WTC11 (cell line): ENCODE measurements around the gene ERC1. TPM values are rescaled to one million over a fixed set of nuclear protein-coding genes. Genes with fewer than 3 reads are reported as not detected.

Source experiments
- ATAC-seq: fragments of 200-7000 bp; cut with Tn5 transposase; 2 replicates; pipeline ENCODE4 v1.10.0; 2021; ENCODE audit warnings: mild to moderate bottlenecking, moderate library complexity
- CTCF ChIA-PET: fragments of 300-600 bp; sonication (Branson Sonifier 250); formaldehyde crosslinking; loops from one replicate; lab custom pipeline; 2021; ENCODE audit warnings: antibody characterized with exemption; lab: Charles Lee
- POLR2A ChIA-PET: fragments of 350-600 bp; sonication (Branson Sonifier 250); formaldehyde crosslinking; loops from one replicate; lab custom pipeline; 2021; ENCODE audit warnings: antibody characterized with exemption; lab: Charles Lee
- DNase-seq: peaks from one replicate; pipeline ENCODE4 v3.0.0; 2021; ENCODE audit warnings: low spot score
- H3K27ac Mint-ChIP-seq: 2 replicates; pipeline ENCODE4 v1.8.0; 2021; ENCODE audit warnings: mixed read lengths
- H3K27me3 Mint-ChIP-seq: 2 replicates; pipeline ENCODE4 v1.8.0; 2021; ENCODE audit warnings: low read depth, mild to moderate bottlenecking, moderate library complexity, mixed read lengths
- H3K36me3 Mint-ChIP-seq: 2 replicates; pipeline ENCODE4 v1.8.0; 2021; ENCODE audit warnings: mixed read lengths
- H3K4me1 Mint-ChIP-seq: 2 replicates; pipeline ENCODE4 v1.8.0; 2022; ENCODE audit warnings: mixed read lengths
- H3K4me3 Mint-ChIP-seq: 2 replicates; pipeline ENCODE4 v1.8.0; 2021; ENCODE audit warnings: mild to moderate bottlenecking, moderate library complexity, mixed read lengths
- H3K9me3 Mint-ChIP-seq: 2 replicates; pipeline ENCODE4 v1.8.0; 2021; ENCODE audit warnings: mixed read lengths
- ATF3 ChIP-seq: sonication (generic); formaldehyde crosslinking; conservative IDR thresholded peaks from 2 replicates; pipeline ENCODE4 v1.8.1; 2022; ENCODE audit warnings: mild to moderate bottlenecking, missing genetic modification reagents
- CTCF ChIP-seq: fragments of 200-600 bp; IDR thresholded peaks from 2 replicates; pipeline ENCODE4 v1.8.0; 2022; ENCODE audit warnings: antibody characterized with exemption
- E2F1 ChIP-seq: sonication (generic); formaldehyde crosslinking; IDR thresholded peaks from 2 replicates; pipeline ENCODE4 v1.8.0; 2022; ENCODE audit warnings: mild to moderate bottlenecking, missing genetic modification reagents
- E2F5 ChIP-seq: sonication (generic); formaldehyde crosslinking; IDR thresholded peaks from 2 replicates; pipeline ENCODE4 v1.8.1; 2022; ENCODE audit warnings: mild to moderate bottlenecking, moderate library complexity, missing genetic modification reagents
- FOXP4 ChIP-seq: sonication (generic); formaldehyde crosslinking; IDR thresholded peaks from 2 replicates; pipeline ENCODE4 v1.8.0; 2022; ENCODE audit warnings: mild to moderate bottlenecking, missing genetic modification reagents
- KAT7 ChIP-seq: sonication (generic); formaldehyde crosslinking; IDR thresholded peaks from 2 replicates; pipeline ENCODE4 v1.8.1; 2023; ENCODE audit warnings: missing genetic modification reagents, mild to moderate bottlenecking, borderline replicate concordance
- MAX ChIP-seq: sonication (generic); formaldehyde crosslinking; IDR thresholded peaks from 2 replicates; pipeline ENCODE4 v1.8.0; 2022; ENCODE audit warnings: mild to moderate bottlenecking, missing genetic modification reagents
- NR1H2 ChIP-seq: sonication (generic); formaldehyde crosslinking; IDR thresholded peaks from 2 replicates; pipeline ENCODE4 v1.9.0; 2021; ENCODE audit warnings: mild to moderate bottlenecking, moderate library complexity, missing genetic modification reagents
- OVOL2 ChIP-seq: fragments of 250-450 bp; sonication (Bioruptor Pico); IDR thresholded peaks from 2 replicates; pipeline ENCODE4 v1.9.0; 2021; ENCODE audit warnings: mild to moderate bottlenecking, borderline replicate concordance
- RELA ChIP-seq: sonication (generic); formaldehyde crosslinking; IDR thresholded peaks from 2 replicates; pipeline ENCODE4 v1.8.1; 2022; ENCODE audit warnings: missing genetic modification reagents, mild to moderate bottlenecking, borderline replicate concordance
- TCF7 ChIP-seq: sonication (generic); formaldehyde crosslinking; IDR thresholded peaks from 2 replicates; pipeline ENCODE4 v1.8.0; 2022; ENCODE audit warnings: mild to moderate bottlenecking, low read depth, missing genetic modification reagents, moderate library complexity
- TEAD1 ChIP-seq: sonication (generic); formaldehyde crosslinking; IDR thresholded peaks from 2 replicates; pipeline ENCODE4 v1.8.0; 2022; ENCODE audit warnings: mild to moderate bottlenecking, missing genetic modification reagents
- TEAD4 ChIP-seq: sonication (generic); formaldehyde crosslinking; IDR thresholded peaks from 2 replicates; pipeline ENCODE4 v1.8.0; 2022; ENCODE audit warnings: mild to moderate bottlenecking, missing genetic modification reagents
- ZBTB43 ChIP-seq: sonication (generic); formaldehyde crosslinking; IDR thresholded peaks from 2 replicates; pipeline ENCODE4 v1.8.1; 2023; ENCODE audit warnings: mild to moderate bottlenecking, missing genetic modification reagents
- ZMAT4 ChIP-seq: fragments of 250-450 bp; sonication (Bioruptor Pico); IDR thresholded peaks from 2 replicates; pipeline ENCODE4 v1.9.0; 2021; ENCODE audit warnings: mild to moderate bottlenecking
- ZNF263 ChIP-seq: sonication (generic); formaldehyde crosslinking; IDR thresholded peaks from 2 replicates; pipeline ENCODE4 v1.8.1; 2022; ENCODE audit warnings: low read depth, mild to moderate bottlenecking, moderate library complexity, missing genetic modification reagents
- ZNF396 ChIP-seq: fragments of 250-450 bp; sonication (Bioruptor Pico); IDR thresholded peaks from 2 replicates; pipeline ENCODE4 v1.8.0; 2021; ENCODE audit warnings: mild to moderate bottlenecking, moderate library complexity, borderline replicate concordance
- ZSCAN18 ChIP-seq: fragments of 250-450 bp; sonication (Bioruptor Pico); IDR thresholded peaks from 2 replicates; pipeline ENCODE4 v2.1.2; 2022; ENCODE audit warnings: mild to moderate bottlenecking, moderate library complexity
- total RNA-seq: library from RNA; stranded (reverse); gene quantifications from 3 replicates; pipeline ENCODE4 v1.2.3, GENCODE V29; 2021

ERC1 gene
- total RNA-seq, 1 experiment from 2014 or later, result 47.5 TPM

GRCh38 chr12:979349-979748 lies 11.7 kb upstream of the ERC1 start:
- Mint-ChIP-seq H3K27ac (no peak overlapping the region), H3K4me1 (no peaks in the 10 kb centered on the region), H3K36me3 (no peaks in the 10 kb centered on the region), H3K27me3 (no peaks in the 10 kb centered on the region), H3K9me3 (peaks cover 6% of the 10 kb centered on the region; the same call in 1 of the 2 replicates), H3K4me3 (no peak overlapping the region)
- CTCF ChIA-PET, result no interaction called here
- TF ChIP-seq ZNF396, result no peak
- no peak for TF ChIP-seq TCF7 (CRISPR knock-in tag)
- TF ChIP-seq ZBTB43 (CRISPR knock-in tag), result no peak
- TF ChIP-seq RELA (CRISPR knock-in tag), result no peak
- no peak for TF ChIP-seq ZNF263
- TF ChIP-seq ZSCAN18 (CRISPR knock-in tag), result no peak
- no peak for TF ChIP-seq ZMAT4 (CRISPR knock-in tag)
- no peak for TF ChIP-seq NR1H2 (CRISPR knock-in tag)
- no peak for TF ChIP-seq CTCF
- TF ChIP-seq KAT7 (CRISPR knock-in tag), result no peak
- TF ChIP-seq E2F5 (CRISPR knock-in tag), result no peak
- TF ChIP-seq E2F1 (CRISPR knock-in tag), result no peak
- TF ChIP-seq MAX (CRISPR knock-in tag), result no peak
- no peak for TF ChIP-seq TEAD4
- no peak for TF ChIP-seq OVOL2 (CRISPR knock-in tag)
- TF ChIP-seq ATF3, result no peak
- TF ChIP-seq FOXP4 (CRISPR knock-in tag), result no peak
- no peak for TF ChIP-seq TEAD1 (CRISPR knock-in tag)
- ATAC-seq (no peak), DNase-seq (no peak)
- POLR2A ChIA-PET, result no interaction called here
